Cardiac fibroblast (primary cell): ENCODE results near the gene CPLX4.

Experiments
- DNase-seq, 2 donors: peaks; one replicate each; pipeline versions ENCODE4 v3.0.0 to v3.0.0-alpha.2; 2010; ENCODE audit warnings: low read depth in 2 of 2
- H3K4me3 ChIP-seq, 2 donors: replicated peaks in 1 of 2; 1 replicate in 1 of 2; 2 replicates in 1 of 2; pipeline ENCODE4 v1.5.1; 2011; ENCODE audit warnings: low read depth in 2 of 2, low read length in 2 of 2, mild to moderate bottlenecking in 2 of 2, moderate library complexity in 1 of 2
- CTCF ChIP-seq: IDR thresholded peaks from one replicate; pipeline ENCODE4 v1.5.1; 2011; ENCODE audit warnings: low read depth, mild to moderate bottlenecking, low read length, inconsistent platforms

Gene CPLX4

GRCh38 chr18:59272221-59272888, 46.1 kb downstream of the CPLX4 start:
- TF ChIP-seq CTCF, result no peak
- peak overlapping the region in 1 of 2 donors; percentile 11 for H3K4me3 ChIP-seq
- no peak for DNase-seq

- DNase-seq, result no peak
- TF ChIP-seq CTCF, result no peak
- H3K4me3 ChIP-seq, result no peak overlapping the region
Measured at GRCh38 chr18:59271606-59272220, 46.7 kb downstream of the CPLX4 start.

- H3K4me3 ChIP-seq, result no peak overlapping the region
- TF ChIP-seq CTCF, result no peak
- no peak for DNase-seq
Measured at GRCh38 chr18:59270689-59271257, 47.7 kb downstream of the CPLX4 start.

GRCh38 chr18:59269563-59270119, 48.8 kb downstream of the CPLX4 start:
- no peak for DNase-seq
- H3K4me3 ChIP-seq, result no peak overlapping the region
- TF ChIP-seq CTCF, result no peak

- DNase-seq, result peak in 1 of 2 donors; percentile 37
- no peak for TF ChIP-seq CTCF
- H3K4me3 ChIP-seq, result no peak overlapping the region
Measured at GRCh38 chr18:59268721-59269562, 49.5 kb downstream of the CPLX4 start.

- H3K4me3 ChIP-seq, result no peak overlapping the region
- TF ChIP-seq CTCF, result no peak
- DNase-seq, result no peak
Measured at GRCh38 chr18:59268127-59268720, 50.2 kb downstream of the CPLX4 start.
